ENCODE measurements around the gene ADAMTS13.

ADAMTS13 gene

GRCh38 chr9:133492061-133493021 is 70.2 kb downstream of the ADAMTS13 start:
- no peak for DNase-seq

- no peak for DNase-seq
Measured at GRCh38 chr9:133493428-133493827, 71.3 kb downstream of the ADAMTS13 start.

GRCh38 chr9:133493845-133494540 is 71.8 kb downstream of the ADAMTS13 start:
- no peak for DNase-seq

- DNase-seq = no peak
Measured at GRCh38 chr9:133494636-133495326, 72.6 kb downstream of the ADAMTS13 start.

GRCh38 chr9:133495327-133496293 is 73.4 kb downstream of the ADAMTS13 start:
- no peak for DNase-seq

- DNase-seq = no peak
Measured at GRCh38 chr9:133496861-133497842, 75.0 kb downstream of the ADAMTS13 start.

- no peak for DNase-seq
Measured at GRCh38 chr9:133499132-133499891, 77.1 kb downstream of the ADAMTS13 start.

GRCh38 chr9:133499892-133500270 is 77.7 kb downstream of the ADAMTS13 start:
- DNase-seq = no peak

- DNase-seq = no peak
Measured at GRCh38 chr9:133502112-133502511, 79.9 kb downstream of the ADAMTS13 start.

- no peak for DNase-seq
Measured at GRCh38 chr9:133505186-133505830, 83.1 kb downstream of the ADAMTS13 start.

GRCh38 chr9:133505901-133506652 is 83.9 kb downstream of the ADAMTS13 start:
- DNase-seq = no peak

- peak in 1 of 2 experiments; percentile 42 for DNase-seq
Measured at GRCh38 chr9:133506653-133507038, 84.5 kb downstream of the ADAMTS13 start.

GRCh38 chr9:133507246-133507965 is 85.2 kb downstream of the ADAMTS13 start:
- DNase-seq = no peak

GRCh38 chr9:133508046-133508445 is 85.9 kb downstream of the ADAMTS13 start:
- no peak for DNase-seq
